Epithelial cell of esophagus (primary cell): Measurements from ENCODE around the gene CAV1.

ENCODE experiments used
- DNase-seq: peaks from one replicate; pipeline ENCODE4 v3.0.0; 2010; ENCODE audit warnings: low read depth
- H3K4me3 ChIP-seq: 2 replicates; pipeline ENCODE4 v1.5.1; 2011; ENCODE audit warnings: mild to moderate bottlenecking, low read length, control low read depth
- TF ChIP-seq, protein P1 (sequence below): IDR thresholded peaks from 2 replicates; pipeline ENCODE4 v1.5.1; 2011; ENCODE audit warnings: low read depth, mild to moderate bottlenecking, low read length, control low read depth, inconsistent platforms; ENCODE audit not compliant: insufficient read depth; ENCODE audit errors: missing control alignments

Gene CAV1

DNA sequence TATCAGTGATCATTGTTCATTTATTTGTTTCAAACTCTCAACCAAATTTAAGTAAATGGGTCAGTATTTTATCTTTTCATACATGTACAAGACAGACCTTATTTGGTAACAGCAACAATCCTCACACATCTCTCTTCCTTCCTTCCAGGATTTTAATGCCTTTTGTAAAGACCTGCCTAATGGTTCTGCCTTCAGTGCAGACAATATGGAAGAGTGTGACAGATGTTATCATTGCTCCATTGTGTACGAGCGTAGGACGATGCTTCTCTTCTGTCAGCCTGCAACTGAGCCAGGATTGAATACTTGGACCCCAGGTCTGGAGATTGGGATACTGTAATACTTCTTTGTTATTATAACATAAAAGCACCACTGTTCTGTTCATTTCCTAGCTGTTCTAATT lies 19.0 kb upstream of the CAV1 start:
- no peak for DNase-seq
- TF ChIP-seq, protein P1, sequence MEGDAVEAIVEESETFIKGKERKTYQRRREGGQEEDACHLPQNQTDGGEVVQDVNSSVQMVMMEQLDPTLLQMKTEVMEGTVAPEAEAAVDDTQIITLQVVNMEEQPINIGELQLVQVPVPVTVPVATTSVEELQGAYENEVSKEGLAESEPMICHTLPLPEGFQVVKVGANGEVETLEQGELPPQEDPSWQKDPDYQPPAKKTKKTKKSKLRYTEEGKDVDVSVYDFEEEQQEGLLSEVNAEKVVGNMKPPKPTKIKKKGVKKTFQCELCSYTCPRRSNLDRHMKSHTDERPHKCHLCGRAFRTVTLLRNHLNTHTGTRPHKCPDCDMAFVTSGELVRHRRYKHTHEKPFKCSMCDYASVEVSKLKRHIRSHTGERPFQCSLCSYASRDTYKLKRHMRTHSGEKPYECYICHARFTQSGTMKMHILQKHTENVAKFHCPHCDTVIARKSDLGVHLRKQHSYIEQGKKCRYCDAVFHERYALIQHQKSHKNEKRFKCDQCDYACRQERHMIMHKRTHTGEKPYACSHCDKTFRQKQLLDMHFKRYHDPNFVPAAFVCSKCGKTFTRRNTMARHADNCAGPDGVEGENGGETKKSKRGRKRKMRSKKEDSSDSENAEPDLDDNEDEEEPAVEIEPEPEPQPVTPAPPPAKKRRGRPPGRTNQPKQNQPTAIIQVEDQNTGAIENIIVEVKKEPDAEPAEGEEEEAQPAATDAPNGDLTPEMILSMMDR, result no peak

DNA sequence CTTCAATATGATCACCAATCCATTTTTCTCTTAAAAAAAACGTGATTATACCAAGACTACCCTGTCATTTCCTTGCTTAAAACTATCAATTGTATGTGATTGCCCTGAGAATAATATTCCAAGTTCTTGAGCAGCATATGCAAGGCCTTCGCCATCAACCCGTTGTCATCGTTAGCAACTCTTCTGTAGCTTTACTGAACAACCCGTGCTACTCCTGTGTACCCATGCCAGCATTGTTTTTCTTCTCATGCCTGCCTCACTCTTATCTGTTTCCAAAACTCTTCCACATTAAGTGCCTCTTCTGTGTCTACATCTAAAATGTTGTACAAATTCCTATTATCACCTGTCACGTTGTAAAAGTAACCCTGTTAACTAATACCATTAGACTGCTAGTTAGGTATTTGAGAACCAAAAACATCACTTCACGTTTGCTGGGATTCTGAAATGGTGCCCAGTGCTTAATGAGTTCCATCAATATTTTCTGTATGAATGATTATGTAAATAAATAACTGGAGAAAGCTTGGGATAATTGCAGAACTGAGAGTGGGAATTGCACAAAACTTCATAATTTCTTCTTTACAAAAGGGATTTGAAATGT lies 14.8 kb upstream of the CAV1 start:
- H3K4me3 ChIP-seq, result no peak overlapping the region
- TF ChIP-seq, protein P1, result no peak
- peak; percentile 15 for DNase-seq

More for the DNA sequence above, 19.0 kb upstream of the CAV1 start:
- H3K4me3 ChIP-seq, result no peak overlapping the region

DNA sequence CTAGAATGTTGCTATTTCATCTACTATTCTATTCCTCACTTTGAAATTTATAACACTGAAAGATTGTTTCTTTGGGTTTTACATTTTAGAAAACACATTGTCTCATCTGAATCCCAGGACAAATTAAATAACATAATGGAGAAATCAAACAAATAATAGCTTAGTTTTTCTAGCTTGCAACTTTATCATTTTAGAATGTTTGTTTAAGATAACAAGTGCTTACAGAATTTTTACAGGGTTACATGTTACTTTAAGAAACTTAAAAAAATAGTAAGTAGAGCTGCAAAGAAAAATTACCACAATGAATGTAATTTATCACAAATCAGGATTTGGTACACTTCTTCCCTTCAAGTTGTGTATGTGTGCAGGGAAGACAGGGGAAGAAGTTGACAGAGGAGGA lies 14.0 kb upstream of the CAV1 start:
- TF ChIP-seq, protein P1, result no peak
- DNase-seq, result no peak
- no peak overlapping the region for H3K4me3 ChIP-seq

DNA sequence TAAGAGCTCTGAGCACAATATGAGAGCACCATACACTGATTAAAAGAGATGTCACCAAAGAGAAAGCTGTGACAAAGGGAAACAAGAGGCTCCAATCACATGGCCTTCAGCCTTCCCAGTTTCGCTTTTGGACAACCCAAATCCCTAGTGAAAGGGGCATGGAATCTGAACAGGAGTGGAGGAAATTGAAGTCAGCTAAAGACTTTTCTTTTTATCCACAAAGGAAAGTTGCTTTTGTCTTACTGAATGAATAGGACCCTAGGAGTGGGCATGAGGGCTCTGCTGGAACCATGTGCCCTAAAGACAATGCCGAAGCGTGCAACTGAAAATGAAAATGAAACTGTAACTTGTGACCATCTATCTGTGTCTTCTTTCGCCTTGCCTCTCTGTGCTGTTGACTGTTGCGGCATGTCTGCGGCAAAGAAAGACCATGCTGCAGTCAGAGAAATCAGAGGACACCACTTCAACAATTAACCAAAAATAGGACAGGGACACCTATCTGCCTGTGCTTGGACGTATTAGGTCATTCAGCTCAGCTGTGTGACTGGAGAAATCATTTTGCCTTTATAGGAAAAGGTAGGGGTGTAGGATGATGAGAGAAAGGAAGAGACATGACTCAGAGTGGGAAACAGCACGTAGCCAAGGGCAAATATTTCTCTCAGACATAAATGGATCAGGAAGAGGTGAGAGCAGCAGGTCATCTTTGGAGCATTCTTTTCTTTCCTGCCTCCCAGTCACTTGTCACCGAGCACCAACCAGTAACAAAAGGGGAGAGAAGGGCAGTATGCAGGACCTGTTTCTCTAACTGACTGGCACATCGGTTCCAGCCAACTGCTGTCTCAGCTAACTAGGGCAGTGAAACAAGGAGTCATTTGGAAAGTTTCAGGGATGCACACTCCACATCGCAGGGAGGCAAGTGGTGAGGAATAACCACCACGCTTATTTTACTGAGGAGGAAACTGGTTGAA lies 13.0 kb upstream of the CAV1 start:
- TF ChIP-seq, protein P1, result no peak
- DNase-seq, result peak; percentile 87
- peak overlapping the region; percentile 32 for H3K4me3 ChIP-seq

DNA sequence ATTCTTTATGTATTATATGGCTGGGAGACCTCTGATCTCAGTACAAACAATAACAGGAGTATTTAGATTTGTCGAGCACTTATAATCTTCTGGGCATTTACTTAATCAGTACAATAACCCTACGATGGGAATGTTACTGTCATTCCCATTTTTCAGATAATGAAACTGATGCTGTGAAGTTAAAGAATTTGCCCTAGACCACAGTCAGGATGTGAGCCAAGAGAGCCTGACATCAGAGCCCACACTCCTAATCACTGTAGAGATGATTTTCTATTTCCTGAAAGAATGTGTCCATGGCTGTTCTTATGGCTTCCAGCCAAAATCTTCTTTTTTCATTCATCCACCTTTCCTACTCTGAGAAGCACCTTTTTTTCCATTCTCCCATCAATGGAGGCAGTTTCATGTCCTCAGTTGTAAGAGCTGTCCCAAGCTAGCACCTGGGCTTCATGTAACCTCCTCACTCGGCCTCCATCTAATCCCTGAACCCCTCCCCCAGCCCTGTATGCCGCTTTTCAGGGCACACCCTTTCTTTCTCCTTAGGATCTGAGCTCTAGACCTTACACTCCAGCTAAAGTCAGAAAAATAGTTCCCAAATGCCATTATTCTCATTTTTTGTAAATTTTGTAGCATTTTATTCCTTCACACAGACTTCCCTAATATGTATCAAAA lies 12.2 kb upstream of the CAV1 start:
- peak; percentile 31 for DNase-seq
- TF ChIP-seq, protein P1, result no peak
- H3K4me3 ChIP-seq, result no peak overlapping the region

DNA sequence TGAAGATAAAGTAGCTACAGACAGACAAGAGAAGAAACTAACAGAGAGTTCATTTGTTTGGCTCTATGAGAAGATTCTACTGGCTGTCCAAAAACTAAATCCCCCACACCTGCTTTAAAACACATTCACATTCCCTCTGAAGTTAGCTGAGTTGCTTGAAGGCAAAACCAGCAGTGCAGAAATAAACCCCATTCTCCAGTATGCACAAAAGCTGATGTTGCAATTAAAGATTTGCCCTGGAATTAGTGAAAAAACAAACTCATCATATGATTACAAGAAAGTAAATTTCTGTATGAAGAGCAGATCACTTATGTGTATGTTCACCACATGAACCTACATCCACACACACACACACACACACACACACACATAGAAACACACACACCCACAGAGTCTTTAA lies 9.3 kb upstream of the CAV1 start:
- no peak overlapping the region for H3K4me3 ChIP-seq
- DNase-seq, result no peak
- TF ChIP-seq, protein P1, result no peak
